NOMO-1 treated with dmso at 0.1 percent for 144 hours (cell line): ENCODE results near the gene DDX49.
"Not testable (repeated sequence)": the region's sequence is repeated elsewhere in the genome, so short reads cannot be mapped to it uniquely, and the experiment has no call there.

Experiments
- DNase-seq: peaks from one replicate; lab custom pipeline; 2025; ENCODE audit not compliant: unreplicated experiment; lab: John Stamatoyannopoulos, UW

The DDX49 gene

DNA sequence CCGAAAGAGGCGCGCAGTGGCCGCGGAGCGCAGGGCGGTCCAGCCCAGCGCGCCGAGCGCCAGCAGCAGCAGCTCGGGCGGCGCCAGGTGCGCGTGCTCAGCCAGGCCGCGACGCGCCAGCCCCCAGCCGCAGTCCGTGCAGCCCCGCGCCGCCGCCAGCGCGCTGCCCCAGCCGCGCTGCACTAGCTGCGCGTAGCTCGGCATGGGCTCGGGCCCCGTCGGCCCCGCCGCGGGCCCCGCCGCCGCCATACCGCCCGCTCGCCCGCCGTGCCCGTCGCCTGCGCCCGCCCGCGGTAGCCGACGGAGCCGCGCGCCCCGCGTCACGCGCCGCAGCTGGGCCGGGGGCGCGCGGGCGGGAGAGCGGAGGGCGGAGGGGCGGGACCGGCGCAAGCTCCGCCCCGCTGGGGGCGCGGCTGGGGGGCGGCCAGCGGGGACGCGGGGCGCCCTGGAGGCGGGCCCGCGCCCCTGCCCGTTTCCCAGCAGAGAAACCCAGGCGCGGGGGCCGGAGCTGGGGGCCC is 23.6 kb upstream of the DDX49 start, which contains the start of gene CERS1:
Gene CERS1, minus strand, starts transcription at position 335 of the 518 bp plus-strand sequence. Its CDS starts 86 bp downstream, at position 249.
- DNase-seq = no peak

DNA sequence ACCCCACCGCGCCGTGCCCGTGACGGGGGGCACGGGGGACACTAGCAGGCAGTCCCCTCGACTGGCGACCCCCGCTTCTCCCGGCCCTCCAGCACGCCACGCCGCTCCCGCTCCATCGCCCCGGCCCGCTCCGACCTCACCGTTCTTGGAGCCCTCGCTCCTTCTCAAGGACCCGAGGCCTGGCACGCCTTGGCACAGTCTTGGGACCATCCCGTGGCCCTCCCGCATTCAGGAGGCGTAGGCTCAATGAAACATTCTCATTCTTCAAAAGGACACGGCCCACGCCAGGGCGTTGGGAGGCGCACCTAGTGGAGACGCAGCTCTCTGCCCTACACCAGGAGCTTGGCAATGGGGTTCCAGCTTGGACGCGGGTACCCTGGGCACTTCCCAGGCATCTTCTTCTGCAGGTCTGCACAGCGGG is 23.1 kb upstream of the DDX49 start:
- DNase-seq = no peak

DNA sequence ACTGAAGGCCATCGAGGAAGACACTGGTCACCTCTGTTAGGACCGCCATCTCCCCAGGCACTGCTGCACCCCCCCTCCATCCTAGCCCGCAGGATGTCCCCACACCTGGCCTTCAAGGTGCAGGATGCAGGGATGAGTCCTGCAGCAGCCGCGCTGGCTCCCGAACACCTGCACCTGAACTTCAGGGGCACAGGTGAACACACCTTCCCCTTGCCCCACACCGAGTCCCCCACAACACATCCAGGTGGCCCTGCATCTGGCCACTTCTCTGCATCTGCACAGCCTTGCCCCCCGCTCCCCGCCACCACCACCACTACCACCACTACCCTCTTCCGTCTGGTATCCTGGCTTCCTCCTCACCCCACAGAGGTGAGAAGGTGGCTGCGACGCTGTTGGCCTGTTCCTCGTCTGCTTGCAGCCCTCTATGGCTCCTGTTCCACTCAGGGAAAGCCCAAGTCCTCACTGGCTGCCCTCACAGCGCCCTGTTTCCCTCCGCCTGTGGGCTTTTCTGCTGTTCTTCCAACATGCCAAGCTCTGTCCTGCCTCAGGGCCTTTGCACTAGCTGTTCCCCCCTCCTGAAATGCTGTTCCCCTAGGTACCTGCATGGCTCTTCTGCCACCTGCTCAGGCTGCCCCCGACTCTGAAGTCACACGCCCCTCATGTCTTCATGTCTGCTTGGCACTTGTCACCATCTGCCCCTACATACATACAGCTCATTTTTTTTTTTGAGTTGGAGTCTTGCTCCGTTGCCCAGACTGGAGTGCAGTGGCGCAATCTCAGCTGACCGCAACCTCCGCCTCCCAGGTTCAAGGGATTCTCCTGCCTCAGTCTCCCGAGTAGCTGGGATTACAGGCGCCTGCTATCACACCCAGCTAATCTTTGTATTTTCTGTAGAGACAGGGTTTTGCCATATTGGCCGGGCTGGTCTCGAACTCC is 22.2 kb upstream of the DDX49 start:
- no peak for DNase-seq

DNA sequence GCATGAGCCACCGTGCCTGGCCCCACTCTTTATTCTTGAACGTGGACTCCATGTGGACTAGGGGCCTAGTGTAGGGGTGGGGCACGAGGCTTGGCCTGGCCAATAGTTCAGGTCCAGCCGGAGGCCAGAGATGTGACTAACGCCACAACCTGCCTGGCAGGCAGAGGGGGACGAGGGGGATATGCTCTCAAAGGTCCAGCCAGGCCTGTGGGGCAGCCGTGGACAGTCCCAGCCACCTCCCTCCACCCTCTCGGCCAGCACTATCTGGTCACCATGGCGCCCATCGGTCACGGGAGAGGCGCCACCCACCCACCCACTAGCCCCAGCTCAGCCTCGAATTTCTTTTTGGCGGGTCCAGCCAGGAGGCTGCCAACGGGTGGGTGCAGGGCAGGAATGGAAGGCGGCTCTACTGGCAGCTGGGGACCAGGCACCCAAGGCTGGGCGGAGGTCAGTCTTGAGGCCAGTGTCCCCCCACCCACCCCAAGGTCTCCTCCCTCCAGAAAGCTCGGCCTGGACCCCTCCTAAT is 21.4 kb upstream of the DDX49 start:
- no peak for DNase-seq

DNA sequence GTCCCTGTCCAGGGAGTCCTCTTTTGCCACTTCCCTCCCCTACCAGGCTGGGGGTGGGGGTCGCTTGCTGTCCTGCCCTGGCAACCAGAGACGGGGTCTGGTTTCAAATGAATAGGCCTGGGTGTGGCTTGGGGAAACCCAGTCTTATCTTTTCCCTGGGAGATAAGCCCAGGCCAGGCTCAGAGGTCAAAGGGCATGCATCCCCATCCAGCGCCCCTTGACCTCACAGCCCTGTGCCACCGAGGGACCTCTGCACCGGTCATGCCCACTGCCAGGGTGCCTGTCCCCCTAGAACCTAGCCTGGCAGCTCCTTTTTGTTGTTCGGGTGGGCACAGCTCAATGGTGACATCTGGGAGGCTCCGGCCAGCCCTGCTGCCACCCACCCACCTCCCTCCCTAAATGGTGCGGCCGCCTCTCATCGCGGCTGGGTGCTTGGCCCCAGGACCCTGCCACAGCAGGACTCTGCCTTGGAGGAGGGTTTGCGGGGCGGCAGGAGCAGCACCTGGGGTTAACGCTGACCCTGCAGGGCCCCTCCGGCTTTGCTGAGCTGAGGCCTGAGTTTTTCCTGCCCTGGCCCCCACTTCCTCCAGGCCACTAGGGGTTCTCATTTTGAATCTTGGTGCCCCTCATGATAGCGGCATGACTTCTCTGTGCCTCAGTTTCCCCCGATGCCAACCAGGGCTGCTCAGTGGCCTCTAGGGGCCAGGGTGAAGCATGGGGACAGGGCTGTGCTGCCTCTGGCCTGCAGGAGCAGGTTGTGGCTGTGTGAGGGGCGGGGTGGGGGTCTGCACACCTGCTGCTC is 20.7 kb upstream of the DDX49 start:
- no peak for DNase-seq

DNA sequence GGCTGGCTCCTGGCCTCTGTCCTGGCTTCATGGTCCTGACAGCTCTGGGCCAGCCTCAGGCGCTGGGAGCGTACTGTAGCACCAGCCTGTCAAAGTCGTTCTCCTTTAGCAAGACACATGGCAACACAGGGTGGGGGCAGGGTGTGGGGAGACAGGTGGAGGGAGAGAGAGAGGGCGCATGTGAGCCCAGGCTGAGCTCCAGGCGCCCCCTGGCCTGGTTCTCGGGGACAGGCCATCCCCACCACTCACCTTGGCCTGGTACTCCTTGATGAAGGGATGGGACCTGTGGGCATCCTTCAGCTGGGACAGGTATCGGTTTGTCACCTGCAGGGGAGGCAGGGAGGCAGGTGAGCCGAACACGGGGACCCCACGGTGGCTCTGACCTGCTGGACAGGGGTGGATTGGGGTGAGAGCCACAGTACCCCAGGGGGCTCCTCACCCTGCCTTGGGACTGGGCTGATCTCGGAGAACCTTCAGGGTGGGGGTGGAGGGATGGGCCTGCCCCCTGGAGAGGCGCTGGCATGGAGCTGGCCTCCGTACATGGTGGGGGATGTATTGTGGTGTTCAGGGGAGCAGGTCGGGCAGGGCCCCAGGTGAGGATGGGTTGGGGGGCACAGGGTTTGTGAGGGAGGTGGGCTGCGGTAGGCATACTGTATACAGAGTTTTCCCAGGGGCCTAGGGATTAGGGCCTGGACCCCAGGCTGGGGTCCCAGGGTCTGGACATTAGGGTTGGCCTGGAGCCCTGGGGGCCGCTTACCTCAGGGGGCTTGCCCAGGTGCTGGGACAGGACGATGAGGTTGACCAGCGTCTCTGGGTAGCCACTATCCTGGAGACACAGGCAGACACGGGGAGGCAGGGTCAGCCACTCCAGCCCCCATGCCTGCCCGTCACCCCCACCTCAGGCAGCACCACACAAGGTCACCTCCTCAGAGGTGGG is 19.6 kb upstream of the DDX49 start:
- no peak for DNase-seq

DNA sequence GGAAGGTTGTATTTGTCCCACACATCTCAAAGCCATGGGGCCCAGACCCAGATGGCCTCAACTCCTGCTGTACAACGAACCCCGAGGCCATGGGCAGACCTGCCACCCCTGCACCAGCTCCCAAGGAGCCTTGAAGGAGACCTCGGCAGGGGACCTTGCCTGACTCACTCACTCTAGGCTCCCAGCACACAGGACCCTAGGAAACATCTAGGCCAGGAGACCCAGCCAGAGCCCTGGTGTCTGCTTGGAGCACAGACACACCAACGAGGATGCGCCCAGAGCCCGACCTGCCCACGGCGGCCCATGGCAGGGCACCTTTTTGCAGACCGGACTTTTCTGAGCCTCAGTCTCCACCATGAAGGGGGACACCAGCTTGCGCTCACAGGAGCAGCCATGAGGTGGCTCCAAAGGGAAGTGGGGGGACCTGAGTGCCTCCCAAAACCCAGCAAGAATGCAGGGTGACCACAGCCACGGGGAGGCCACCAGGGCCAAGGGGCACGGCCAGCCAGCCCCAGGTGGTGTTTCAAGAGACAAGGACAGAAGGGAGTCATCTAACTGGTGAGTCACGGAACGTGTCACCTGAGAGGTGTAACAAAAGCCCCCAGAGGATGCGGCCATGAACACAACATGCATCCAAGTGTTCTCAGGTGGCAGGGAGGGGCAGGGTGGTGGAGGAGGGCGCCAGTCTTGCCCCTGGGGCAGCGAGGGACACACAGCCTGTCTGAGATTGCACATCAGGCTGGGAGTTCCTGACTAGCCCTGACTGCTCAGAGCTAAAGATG is 18.6 kb upstream of the DDX49 start:
- DNase-seq = no peak

DNA sequence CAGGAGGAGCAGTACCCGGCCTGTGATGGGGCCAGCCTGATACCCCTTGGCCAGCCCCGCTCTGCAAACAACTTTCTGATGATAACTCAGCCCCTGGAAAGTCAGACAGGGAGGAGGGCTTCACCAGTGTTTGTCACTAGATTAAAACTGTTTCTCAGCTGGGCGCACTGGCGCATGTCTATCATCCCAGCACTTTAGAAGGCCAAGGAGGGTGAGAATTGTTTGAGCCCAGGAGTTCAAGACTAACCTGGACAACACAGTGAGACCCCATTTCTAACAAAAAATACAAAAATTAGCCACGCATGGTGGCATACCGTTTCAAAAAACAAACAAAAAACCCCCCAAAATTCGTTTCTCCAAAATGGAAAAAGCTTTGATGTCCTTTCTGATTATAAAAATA is 18.0 kb upstream of the DDX49 start:
- no peak for DNase-seq

DNA sequence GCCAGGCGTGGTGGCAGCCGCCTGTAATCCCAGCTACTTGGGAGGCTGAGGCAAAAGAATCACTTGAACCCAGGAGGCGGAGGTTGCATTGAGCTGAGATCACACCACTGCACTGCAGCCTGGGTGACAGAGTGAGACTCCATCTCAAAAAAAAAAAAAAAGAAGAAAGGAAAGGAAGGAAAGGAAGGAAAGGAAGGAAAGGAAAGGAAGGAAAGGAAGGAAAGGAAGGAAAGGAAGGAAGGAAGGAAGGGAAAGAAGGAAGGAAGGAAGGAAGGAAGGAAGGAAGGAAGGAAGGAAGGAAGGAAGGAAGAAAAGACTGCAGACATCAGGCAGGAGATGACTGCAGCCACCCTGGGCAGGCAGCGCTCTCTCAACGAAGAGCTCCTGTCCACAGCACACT is 17.0 kb upstream of the DDX49 start:
- DNase-seq = not testable (repeated sequence)

DNA sequence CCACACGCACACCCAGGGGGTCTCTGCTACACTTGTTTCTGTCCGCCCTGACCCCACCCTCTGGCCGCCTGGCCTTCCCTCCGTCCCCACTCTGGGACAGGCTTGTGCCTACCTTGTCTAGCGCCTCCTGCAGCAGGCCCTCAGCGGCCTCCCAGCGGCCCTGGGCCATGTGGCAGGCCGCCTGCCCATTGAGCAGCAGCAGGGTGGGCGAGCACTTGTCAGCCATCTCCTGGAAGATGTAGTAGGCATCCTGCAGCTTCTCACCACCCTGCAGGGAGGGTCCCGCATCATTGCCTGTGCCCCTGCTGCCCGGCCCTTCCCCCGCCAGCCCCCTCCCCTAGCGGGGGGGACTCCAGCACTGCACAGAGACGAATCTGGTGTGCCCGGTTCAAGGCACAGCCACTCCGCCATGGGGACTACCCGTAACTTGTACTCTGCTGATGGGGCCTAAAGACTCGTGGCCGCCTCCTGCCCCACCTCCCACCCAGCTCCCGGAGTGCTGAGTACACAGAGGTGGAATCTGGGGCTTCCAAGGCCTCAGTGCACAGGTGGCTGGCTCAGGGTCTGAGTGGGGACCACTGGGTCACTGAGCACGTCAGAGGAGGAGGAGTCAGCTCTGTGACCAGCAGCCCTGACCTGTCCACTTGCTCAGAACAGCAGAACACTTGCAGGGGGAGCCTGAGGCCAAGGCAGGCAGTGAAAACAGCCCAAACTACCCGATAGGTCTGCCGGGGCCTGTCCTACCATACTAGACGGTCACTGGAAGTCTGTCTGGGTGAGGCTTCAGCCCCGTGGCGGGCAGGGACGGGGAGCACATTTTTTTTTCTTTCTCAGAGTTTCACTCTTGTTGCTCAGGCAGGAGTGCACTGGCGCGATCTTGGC is 16.1 kb upstream of the DDX49 start:
- no peak for DNase-seq

DNA sequence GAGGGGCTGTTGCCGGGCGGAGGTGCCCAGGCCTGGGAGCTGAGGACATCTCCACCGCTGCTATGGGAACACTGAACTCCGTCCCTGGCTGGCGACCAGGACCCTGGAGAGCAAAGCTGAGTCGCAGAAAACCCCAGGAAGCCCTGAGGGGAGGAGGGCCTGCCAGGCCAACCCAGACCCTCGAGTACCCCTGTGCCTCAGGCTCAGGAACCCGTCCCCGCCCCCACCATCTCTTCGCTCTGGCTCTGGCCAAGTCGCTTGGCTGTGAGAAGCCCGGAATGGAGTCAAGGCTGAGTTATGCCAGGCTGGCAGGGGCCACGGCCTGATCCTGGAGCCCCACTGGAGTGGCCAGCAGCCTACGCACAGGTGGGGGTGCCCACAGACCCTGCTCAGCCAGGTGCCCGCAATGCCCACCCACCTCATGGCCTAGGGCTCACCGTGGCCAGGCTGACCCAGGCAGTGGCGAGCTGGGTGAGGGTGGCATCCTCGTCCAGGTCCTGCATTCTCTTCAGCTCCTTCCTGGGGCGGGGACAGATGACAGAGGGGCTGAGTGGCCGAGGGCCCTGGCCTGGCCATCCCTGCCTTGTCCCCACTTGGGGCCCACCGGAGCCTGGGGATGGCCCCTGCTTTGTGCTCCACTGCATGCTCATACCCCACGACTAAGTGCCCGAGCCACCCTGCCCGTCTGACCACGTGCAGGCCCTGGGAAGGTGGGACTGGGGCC is 15.0 kb upstream of the DDX49 start:
- DNase-seq = no peak

DNA sequence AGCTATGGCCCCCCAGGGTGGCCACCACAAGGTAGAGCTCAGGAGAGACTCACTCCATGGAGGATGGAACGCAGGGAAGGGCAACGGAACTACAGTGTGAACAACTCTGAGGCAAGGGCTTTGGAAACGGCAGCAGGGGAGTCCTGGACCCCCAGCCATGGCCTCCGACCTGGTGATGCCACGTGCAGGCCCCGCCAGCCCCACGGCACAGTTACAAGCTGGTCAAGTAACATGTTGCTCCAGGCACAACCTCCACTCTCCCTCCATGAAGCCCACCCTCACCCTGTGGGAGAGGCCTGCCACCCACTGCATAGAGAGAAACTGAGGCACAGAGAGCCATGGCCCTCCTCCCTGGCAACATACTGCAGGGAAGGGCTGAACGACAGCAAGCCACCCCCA is 14.5 kb upstream of the DDX49 start:
- DNase-seq = no peak

DNA sequence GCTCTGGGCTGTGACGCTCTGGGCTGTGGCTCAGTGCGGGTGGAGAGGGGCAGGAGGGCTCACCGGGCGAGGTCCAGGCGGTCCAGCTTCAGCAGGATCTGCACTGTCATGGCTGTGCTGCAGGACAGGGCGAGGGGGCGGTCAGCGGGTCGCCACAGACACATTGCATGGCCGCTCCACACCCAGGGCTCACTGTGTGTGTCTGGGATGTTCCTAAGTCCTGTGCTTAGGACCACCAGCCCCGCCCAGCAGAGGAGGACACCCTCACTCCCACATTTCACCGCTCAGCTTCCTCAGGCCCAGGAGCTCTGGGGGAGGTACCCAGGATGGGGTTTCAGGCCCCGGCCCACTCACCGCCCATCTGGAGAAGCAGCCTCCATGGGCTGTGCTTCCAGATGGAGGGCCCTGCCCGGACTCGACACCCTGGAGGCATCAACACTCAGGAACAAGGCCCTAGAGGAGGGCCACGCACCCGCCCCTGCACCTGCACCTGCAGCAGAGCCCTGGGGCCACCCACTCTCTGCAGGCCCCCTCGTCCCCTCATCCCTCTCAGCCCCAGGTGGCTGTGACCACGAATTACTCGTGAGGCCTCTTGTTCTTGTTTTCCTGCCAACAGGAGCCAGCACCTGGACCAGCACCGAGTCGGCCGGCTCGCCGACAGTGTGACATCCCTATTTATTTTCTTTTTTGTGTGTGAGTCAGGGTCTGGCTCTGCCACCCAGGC is 13.8 kb upstream of the DDX49 start:
- no peak for DNase-seq

DNA sequence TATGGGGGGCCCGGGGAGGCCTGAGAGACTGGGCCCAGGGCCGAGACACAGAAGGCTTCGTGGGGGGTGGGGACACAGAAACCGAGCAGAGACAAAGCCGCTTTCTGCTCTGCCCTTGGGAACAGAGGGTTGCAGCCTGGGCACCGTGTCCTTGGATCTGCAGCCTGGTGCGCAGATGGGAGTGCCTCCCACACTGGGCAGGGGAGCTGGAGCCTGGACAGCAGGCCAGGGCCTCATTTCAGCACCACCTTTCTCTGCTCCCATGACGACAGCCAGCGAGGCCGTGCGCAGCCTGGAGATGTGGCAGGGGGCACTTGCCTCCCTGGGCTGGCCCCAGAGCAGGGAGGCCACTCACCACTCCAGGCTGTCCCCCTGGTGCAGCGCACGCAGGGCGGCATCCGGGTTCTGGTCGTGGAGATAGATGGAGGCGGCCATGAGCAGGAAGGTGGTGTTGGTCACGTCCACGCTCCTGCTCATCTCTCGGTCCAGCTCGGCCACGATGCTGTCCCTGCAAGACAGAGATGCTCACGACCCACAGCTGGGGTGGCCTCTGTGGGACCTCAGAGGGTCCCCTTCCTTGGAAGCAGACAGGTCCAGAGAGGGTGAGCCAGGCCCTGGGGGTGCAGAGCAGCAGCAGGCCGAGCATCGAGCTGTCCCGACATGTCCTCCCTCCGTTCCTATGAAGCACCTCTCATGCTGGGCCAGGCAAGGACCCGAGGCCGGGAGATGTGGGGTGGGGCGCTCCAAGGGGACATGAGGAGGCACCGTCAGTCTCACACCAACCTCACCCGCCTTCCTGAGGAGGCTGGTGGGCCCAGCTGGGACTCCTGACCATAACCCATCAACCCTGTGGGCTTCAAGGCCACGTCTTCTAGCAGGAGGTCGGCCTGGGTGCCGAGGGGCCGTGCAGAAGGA is 12.7 kb upstream of the DDX49 start:
- no peak for DNase-seq

DNA sequence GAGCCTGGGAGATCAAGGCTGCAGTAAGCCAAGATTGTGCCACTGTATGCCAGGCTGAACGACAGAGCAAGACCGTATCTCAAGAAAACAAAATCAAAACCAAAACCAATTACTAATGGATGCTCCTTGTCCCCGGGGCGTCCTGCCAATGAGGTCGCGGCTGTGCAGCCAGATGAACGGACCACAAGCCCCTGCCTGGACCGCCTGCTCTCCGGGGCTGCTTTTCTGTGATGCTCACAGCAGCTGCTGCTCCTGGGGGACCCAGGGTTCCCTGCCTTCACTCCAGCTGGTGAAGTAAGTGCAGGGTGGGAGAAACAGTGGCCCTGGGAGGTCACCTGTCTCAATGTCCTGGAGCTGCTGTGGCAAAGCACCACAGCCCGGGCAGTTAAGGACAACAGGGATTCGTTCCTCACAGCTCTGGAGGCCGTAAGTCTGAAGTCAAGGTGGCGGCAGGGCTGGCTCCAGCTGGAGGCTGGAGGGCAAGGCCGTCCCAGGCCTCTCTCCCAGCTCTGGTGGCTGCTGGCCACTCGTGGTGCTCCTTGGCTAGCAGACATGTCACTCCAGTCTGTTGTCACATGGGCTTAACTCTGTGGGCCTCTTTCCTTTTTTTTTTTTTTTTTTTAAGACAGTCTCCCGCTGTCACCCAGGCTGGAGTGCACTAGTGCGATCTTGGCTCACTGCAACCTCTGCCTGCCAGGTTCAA is 10.4 kb upstream of the DDX49 start:
- no peak for DNase-seq

DNA sequence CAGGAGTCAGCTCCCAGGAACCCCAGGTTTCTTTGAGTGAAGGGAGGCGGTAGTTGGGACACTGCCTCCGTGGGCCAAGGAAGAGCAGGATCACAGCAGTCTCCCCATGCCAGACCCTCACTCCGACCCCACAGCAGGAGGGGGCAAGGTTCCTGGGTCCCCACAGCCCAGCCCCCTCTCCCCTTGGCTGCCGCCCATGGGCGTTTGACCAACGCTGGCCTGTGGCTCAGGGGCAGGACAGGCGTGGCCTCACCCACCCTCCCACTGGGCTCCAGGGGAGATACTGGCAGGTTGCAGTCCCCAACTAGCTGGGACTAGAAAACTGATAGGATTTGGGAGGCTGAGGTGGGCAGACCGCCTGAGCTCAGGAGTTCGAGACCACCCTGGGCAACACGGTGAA is 9.5 kb upstream of the DDX49 start:
- DNase-seq = no peak
